ENCODE measurements around the gene IQCM.

GRCh38 chr4:149634368-149634767 is 181.3 kb downstream of the IQCM start:
- TF ChIP-seq CTCF (IDR thresholded peaks at IDR 0.05) (no peak), POLR2A (IDR thresholded peaks at IDR 0.05) (no peak)

All from esophagus squamous epithelium (tissue), 4 donors.